ENCODE measurements around the gene C5.
A peak's percentile ranks its signal among the peaks of the same experiment; 100 is the strongest.
"Not testable (repeated sequence)": the region's sequence is repeated elsewhere in the genome, so short reads cannot be mapped to it uniquely, and the experiment has no call there.

Gene C5

GRCh38 chr9:121050128-121050988, at the start of gene C5:
C5 (minus strand) TSS chr9:121050275; CDS start chr9:121050246, 29 bp downstream.
- DNase-seq: no peak

GRCh38 chr9:121098567-121099198, 48.6 kb upstream of the C5 start:
- DNase-seq: no peak

- no peak for DNase-seq
Measured at GRCh38 chr9:121095057-121095456, 45.0 kb upstream of the C5 start.

GRCh38 chr9:121090743-121091142, 40.7 kb upstream of the C5 start:
- DNase-seq: not testable (repeated sequence)

- no peak for DNase-seq
Measured at GRCh38 chr9:121088576-121088975, 38.5 kb upstream of the C5 start.

GRCh38 chr9:121085661-121086060, 35.6 kb upstream of the C5 start:
- no peak for DNase-seq

- no peak for DNase-seq
Measured at GRCh38 chr9:121082075-121082474, 32.0 kb upstream of the C5 start.

- no peak for DNase-seq
Measured at GRCh38 chr9:121075251-121076036, 25.4 kb upstream of the C5 start.

- DNase-seq: peak; percentile 84
Measured at GRCh38 chr9:121074370-121075250, 24.5 kb upstream of the C5 start, which contains the start of gene CNTRL. CNTRL (plus strand) TSS chr9:121074955; CDS start chr9:121088327, 13,372 bp downstream.

- DNase-seq: no peak
Measured at GRCh38 chr9:121073038-121073437, 23.0 kb upstream of the C5 start.

GRCh38 chr9:121071756-121072421, 21.8 kb upstream of the C5 start:
- DNase-seq: no peak

GRCh38 chr9:121071370-121071755, 21.3 kb upstream of the C5 start:
- no peak for DNase-seq

GRCh38 chr9:121069396-121069795, 19.3 kb upstream of the C5 start:
- no peak for DNase-seq

GRCh38 chr9:121067640-121068039, 17.6 kb upstream of the C5 start:
- no peak for DNase-seq

GRCh38 chr9:121066850-121067249, 16.8 kb upstream of the C5 start:
- DNase-seq: no peak

- no peak for DNase-seq
Measured at GRCh38 chr9:121059998-121060636, 10.0 kb upstream of the C5 start.

- DNase-seq: no peak
Measured at GRCh38 chr9:121059513-121059912, 9.4 kb upstream of the C5 start.

GRCh38 chr9:121057821-121058220, 7.7 kb upstream of the C5 start:
- DNase-seq: no peak

- DNase-seq: no peak
Measured at GRCh38 chr9:121055642-121056143, 5.6 kb upstream of the C5 start.

GRCh38 chr9:121053544-121053943, 3.5 kb upstream of the C5 start:
- DNase-seq: no peak

GRCh38 chr9:121048618-121049017, 1.5 kb downstream of the C5 start:
- no peak for DNase-seq

Measured in activated CD8-positive, alpha-beta memory T cell treated with anti-CD3 and anti-CD28 coated beads, Interleukin-2, amount 50 U/mL, for 4 hours (primary cell).